Effector CD4-positive, alpha-beta T cell (primary cell): ENCODE results near the gene PDCD6IP.
A peak's percentile ranks its signal among the peaks of the same experiment; 100 is the strongest.
"Not testable (repeated sequence)": the region's sequence is repeated elsewhere in the genome, so short reads cannot be mapped to it uniquely, and the experiment has no call there.

Experiments used
- DNase-seq: peaks from one replicate; pipeline ENCODE4 v3.0.0-alpha.2; 2020
- total RNA-seq: gene quantifications from one replicate; lab custom pipeline; 2026; lab: John Stamatoyannopoulos, UW

Gene PDCD6IP, protein sequence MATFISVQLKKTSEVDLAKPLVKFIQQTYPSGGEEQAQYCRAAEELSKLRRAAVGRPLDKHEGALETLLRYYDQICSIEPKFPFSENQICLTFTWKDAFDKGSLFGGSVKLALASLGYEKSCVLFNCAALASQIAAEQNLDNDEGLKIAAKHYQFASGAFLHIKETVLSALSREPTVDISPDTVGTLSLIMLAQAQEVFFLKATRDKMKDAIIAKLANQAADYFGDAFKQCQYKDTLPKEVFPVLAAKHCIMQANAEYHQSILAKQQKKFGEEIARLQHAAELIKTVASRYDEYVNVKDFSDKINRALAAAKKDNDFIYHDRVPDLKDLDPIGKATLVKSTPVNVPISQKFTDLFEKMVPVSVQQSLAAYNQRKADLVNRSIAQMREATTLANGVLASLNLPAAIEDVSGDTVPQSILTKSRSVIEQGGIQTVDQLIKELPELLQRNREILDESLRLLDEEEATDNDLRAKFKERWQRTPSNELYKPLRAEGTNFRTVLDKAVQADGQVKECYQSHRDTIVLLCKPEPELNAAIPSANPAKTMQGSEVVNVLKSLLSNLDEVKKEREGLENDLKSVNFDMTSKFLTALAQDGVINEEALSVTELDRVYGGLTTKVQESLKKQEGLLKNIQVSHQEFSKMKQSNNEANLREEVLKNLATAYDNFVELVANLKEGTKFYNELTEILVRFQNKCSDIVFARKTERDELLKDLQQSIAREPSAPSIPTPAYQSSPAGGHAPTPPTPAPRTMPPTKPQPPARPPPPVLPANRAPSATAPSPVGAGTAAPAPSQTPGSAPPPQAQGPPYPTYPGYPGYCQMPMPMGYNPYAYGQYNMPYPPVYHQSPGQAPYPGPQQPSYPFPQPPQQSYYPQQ
- total RNA-seq: 139 reads per million, percentile 88 among the genes with 10 or more reads in this experiment

DNA sequence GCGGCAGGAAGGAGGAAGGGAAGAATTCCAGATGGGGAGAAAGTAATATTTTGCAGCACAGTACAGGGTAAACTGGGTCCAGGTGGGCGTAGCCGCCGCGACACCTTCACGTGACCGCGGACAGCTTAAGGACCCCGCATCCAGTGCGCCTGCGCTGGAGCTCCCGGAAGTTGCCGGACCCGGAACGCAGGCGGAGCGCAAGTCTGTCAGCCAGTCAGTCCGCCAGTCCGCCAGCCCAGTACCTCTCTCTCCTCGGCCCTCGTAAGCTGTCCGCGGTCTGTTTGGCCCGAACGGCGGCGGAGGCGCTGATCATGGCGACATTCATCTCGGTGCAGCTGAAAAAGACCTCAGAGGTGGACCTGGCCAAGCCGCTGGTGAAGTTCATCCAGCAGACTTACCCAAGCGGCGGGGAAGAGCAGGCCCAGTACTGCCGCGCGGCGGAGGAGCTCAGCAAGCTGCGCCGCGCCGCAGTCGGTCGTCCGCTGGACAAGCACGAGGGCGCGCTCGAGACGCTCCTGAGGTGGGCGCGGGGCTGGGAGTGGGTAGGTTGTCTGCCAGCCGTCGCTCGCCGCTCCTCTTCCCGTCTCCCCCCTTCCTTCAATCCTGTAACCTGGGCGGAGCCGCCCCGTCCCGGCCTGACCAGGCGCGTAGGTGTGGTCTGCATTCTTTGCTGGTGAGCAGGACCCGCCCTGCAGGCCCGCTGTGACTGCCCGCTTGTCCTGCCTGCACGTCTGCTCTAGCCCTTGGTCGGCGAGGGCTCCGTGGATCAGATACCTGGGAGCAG is at the start of gene PDCD6IP:
PDCD6IP (plus strand) TSS at position 213 of the 784 bp plus-strand sequence; CDS start at position 312, 99 bp downstream.
- peak; percentile 80 for DNase-seq

DNA sequence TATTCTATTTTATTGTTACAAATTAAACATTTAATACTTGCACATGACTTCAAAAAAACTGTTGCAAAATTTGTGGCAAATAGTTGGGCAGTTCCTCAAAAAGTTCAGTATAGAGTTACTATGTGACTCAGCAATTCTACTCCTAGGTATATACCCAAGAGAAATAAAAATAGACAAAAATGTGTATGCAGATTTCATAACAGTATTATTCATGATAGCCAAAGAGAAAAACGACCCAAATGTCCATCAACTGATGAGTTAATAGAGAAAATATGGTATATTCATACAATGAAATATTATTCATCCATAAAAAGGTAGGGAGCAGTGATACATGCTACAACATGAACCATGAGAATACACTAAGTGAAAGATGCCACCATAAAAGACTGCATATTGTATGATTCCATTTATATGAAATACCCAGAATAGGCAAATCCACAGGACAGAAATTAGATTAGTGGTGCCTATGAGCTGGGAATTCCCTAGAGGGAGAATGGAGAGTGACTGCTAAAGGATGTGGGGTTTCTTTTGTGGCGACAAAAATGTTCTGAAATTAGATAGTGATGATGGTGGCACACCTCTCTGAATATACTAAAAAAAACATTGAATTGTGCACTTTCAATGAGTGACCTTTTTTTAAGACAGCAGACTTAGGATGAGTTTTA is 48.8 kb upstream of the PDCD6IP start:
- DNase-seq: no peak

DNA sequence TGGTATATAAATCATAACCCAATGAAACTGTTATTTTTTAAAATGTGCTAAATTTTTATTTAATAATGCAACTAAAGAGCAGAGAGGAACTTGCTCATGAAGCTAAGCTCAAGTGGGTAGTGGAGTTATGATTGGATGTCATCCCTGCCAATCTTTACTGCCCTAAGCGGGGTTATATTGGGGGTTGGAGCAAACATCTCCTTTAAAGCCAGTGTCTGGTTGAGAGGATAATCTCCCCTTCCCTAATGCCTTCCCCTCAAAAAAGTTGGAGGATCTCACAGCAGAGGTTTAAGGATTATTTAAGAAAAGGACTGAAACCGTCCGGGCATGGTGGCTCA is 48.2 kb upstream of the PDCD6IP start:
- DNase-seq: no peak

DNA sequence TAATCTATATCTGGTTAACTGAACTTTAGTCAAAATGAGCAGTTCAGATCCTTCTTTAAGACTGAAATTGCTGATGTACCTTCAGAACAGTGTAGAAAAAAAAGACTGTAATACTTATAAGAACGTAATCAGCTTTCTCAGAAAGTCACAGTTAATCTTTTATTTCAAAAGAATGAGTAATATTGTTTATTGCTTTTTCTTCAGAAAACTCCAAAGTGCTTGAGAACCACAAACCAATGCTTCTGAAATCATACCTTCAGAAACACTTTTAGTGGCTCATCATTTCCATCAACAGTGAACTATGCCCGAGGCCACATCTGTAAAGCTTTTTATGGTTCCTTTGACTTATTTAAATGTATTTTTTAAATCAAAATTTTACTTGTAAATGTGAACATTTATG is 47.1 kb upstream of the PDCD6IP start:
- no peak for DNase-seq

DNA sequence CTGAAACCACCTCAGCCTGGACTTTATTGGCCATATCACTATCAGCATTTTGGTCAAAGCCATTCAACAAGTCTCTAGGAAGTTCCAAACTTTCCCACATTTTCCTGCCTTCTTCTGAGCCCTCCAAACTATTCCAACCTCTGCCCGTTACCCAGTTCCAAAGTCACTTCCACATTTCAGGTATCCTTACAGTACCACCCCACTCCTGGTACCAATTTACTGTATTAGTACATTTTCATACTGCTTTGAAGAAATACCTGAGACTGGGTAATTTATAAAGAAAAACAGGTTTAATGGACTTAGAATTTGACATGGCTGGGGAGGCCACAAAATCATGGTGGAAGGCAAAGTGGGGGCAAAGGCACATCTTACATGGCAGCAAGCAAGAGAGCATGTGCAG is 44.0 kb upstream of the PDCD6IP start:
- DNase-seq: not testable (repeated sequence)

DNA sequence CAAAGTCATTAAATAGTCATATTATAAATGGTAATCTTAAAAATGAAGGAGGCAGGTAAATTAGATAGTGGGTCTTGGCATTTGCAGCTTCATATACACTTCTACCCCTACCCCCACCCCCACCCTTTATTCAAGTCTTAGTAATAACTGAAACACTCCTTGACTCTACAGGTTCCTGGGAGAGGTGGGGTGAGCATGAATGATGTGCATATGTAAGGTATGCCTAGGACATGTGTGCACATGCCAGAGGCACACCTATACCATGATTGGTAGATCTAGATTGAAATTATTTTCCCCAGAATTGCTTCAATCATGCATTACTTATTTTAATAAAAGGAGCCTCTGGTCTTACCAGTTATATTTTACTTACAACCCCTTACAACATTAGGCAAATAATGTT is 40.1 kb upstream of the PDCD6IP start:
- no peak for DNase-seq

DNA sequence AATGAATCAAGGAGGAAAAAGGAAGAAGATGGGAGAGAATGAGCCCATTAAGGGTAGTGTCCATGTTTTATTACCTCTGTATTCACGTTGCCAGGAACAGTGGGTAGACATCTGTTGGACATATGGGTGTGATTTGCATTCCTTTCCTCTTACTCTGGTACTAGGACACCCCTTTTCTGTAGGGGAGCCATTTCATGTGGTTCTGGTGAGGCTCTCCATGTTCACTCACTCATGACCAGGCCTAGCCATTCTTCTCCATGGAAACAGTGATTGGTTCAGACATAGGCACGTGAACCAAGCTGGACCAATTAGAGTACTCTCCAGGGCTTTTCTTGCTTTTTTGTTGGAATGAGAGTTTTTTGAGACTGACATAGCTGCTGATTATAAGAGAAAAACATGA is 39.6 kb upstream of the PDCD6IP start:
- no peak for DNase-seq

DNA sequence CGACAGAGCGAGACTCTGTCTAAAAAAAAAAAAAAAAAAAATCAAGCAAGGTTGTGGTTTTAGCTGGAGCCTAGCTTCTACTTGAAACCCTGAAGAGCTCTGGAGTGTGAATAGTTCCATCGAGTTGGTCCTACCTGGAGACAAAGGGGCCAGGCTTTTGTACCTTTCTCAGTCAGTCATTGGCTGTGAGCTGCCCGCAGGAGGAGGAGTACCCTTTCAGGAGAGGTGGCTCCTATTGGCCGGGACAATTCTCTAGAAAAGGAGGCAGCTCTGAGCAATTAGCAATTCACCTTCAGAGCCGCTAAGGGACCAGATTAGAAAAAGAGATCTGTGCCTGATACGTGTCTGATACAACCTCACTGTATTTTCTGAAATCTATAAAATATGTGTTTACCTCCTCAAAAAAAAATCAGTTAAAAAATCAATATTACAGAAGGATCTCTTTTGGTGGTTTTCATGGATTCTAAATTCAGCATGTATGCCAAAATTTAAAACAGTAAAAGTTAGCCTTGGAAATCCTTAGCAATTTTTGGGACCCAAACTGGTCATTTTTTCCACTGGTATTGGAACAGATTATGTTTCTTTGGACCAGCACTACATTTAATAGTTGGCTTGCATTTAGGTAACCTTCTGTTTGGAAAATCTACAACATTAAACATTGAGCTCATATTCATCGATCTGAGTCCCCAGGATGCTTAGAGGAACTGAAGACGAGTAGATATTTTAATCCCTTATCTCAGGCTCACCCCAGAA is 29.7 kb upstream of the PDCD6IP start:
- no peak for DNase-seq

DNA sequence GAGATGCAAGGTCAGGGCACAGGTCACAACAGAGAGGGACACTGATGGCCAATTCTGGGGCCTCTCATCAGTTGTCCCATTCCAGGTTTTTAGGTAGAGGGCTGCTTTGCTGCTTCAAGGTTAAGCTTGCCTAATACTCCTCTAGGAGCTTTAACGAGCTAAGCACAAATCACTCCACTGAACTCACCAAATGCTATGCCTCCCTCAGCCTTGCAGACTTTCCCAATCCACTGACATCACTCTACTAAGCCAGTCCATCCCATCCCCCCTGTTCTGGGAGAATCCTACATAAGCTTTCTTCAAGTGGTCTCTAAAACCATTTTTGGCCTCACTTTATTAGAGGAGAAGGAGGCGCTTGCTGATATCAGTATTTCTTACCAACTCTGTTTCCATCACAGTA is 24.8 kb upstream of the PDCD6IP start:
- no peak for DNase-seq

DNA sequence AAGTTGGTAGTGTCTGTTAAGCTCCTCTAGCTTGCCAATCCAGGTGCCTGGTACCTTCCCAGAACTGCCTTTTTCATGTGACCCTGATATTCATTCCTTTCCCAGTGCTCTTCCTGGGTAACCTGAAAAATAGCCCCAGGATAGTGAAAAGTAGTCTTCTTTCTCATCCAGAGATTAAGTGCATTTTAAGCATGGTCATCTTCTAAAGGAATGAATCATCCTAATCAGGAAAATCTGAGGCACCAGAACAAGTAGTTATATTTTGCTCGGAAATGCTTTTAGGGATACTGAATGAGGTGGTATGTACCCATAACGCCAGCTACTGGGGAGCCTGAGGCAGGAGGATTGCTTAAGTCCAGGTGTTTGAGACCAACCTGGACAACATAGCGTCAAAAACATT is 23.1 kb upstream of the PDCD6IP start:
- DNase-seq: no peak

DNA sequence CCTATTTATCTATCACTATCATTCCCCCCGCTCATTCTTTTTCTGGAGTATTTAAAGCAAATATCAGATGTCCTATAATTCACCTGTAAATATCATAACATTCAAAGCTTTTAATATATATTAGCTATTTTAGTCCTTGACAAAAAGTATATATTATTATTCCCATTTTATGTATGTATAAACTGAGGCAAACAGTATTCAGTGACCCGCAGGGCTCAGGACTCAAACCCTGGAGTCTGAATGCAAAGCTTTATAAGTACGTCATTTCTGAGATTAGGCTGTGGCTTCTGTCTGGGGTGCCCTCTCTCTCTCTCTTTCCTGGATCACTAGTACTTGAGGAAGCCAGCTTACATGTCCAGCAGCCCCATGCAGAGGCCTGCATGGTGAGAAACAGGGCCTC is 20.4 kb upstream of the PDCD6IP start:
- DNase-seq: no peak

DNA sequence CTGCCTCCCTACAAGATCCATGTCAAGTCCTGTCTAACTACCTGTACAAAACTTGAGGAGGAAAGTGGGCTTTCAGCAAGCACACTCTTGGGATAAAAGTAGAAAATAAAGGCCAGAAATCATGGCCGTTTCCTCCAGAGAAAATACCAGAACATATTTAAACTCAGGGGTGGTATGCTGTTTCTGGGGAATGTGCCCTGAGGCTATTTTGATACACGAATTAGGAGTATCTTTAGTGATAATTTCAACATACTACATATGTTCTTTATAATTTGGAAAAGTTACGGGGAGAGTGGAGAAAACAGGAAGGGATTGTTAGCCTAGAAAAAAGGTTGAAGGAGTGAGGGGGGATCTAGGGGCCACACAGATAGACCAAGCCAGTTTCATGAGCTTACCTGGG is 18.7 kb upstream of the PDCD6IP start:
- DNase-seq: no peak

DNA sequence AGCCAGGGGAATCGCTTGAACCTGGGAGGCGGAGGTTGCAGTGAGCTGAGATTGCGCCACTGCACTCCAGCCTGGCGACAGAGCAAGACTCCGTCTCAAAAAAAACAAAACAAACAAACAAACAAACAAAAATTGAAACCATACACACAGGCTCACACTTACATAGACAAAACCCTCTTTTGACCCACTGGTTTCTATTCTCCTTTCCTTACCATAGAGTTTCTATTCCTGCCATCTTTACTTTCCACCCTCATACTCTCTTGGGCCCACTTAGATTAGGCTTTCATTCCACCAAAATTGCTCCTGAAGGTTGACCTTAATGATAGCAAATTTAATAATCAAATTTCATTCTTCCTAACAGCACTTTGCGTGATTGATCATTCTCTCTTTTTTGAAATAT is 17.0 kb upstream of the PDCD6IP start:
- DNase-seq: not testable (repeated sequence)

DNA sequence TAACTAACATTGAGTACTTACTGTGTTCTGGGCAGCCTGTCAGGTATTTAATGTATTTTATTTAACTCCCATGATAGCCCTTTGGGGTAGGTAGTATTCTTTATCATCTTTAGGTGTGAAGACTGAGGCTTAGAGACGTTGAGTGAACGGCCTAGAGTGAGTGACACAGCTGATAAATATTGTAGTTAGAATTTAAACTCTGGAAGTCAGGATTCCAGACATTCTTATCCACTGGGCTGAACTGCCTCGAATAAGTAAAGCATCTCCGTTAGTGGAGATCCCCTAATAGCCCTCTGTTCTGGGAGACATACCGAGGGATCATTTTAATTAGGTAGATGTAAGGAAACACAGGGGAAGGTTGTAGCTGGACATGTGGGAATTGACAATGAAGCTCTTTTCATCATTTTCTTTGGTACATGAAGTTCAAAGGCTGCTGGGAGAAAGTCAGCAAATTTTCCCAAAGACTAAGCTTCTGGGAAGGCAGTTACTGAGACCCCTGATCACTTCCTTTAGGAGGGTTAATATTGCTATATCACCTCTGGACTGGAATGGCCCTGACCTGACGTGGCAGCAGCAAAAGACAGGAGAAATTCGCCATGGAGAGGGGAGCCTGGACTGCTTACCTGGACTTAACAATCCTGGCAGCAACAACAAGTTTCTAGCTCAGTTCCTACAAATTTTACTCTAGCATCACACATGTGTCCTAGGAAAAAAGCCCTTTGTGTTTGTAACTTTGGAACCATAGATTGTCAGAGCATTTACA is 11.7 kb upstream of the PDCD6IP start:
- DNase-seq: no peak

DNA sequence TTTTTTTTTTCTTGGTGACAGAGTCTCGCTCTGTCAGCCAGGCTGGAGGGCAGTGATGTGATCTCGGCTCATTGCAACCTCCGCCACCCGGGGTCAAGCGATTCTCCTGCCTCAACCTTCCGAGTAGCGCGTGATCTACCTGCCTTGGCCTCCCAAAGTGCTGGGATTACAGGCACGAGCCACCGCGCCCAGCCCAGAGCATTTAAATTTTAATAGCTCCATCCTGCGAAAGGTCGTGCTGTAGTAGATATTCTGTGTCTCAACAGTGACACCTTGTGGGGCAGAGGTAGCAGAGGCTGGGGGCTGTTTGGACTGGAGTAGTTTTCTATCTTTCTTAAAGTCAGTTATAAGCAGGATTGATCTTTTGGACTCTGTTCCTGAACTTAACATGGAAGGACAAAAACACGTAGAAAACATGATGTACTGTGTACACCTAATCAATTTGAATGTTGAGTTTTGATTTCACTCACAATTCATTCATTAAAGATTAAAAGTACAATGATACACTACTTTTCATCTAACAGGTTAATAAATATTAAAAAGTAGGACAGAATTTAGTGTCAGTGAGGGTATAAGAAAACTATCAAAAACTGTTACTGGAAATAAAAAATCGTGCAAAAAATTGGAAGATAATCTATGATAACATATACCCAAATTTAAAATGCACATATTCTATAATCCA is 11.0 kb upstream of the PDCD6IP start:
- peak; percentile 43 for DNase-seq

DNA sequence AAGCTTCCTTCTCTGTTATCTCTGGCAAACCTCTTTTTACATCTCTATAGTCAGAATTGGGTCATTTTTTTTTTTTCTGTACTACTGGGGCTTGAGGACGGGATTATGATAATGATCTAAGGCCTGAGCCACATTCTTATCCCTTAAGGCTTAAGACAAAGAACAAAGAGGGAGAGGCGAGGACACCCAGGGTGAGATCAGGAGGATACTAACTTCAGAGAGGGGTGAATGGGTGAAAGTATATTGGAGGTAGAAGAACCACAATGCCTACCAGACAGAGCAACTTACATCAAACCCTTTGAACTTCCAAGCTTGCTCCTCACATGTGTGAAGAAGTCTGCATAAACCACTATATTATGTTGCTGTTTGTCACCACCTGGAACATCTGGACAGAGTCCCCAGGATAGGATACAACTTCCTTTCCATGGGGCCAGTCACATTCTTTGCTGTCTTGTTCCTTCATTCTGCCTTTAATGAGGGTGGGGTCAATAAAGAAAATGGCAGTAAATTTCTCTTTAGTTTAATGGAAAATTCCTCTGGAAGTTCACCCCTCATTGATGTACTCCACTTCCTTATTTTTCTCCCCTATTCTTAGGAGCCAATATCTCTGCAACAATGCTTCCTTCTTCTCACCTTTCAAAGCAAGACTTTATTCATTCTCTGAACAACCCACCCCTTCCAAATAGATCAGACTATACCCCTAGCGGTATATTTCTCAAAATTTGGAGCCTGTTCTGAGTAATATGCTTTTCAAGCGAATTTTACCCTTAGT is 9.1 kb upstream of the PDCD6IP start:
- DNase-seq: no peak

DNA sequence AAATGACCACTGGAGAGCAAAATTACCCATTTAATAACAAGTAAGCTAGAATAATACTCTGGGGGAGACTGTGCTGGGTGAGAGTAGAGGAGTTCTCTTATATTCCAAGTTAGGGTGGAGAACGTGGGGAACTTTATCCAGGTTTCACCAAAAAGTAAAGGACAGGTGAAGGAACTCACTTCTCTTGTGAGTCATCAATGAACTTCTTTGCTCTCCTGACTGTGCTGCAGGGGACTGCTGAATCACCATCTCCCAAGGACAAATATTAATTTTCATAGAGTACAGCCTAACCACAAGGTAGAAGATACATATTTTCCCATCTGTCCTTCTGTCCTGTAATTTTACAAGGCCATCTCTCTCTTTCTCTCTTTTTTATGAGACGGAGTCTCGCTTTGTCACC is 8.3 kb upstream of the PDCD6IP start:
- DNase-seq: no peak

DNA sequence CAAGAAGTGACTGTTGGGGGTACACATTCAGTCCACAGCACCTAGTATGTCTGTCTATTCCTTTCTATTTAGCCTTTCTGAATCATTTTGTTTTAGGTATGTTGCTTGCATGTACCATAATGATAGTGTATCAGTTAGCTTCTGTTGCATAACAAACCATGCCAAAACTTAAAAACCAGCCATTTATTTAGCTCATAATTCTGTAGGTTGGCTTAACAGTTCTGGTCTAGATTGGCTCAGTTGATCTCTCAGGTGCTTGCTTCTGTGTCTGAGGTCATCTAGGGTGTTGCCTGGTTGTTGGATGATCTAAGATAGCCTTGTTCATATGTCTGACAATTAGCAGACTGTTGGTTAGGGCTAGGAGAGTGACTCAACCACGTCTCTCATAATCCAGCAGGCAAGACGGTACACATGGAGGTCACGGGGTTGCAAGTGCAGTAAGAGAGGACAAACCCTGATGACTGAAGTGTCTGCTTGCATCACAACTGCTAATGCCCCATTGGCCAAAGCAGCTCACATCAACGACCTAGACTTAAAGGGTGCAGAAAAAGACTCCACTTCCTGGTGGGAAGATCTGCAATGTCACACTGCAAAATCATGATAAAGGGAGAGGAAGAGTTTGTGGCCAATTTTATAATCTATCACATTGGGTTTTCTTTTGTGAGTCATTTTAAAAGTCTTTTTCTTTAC is 6.8 kb upstream of the PDCD6IP start:
- DNase-seq: no peak
